ENCODE results near the gene SET.

The SET gene

GRCh38 chr9:128714586-128715435, 25.8 kb downstream of the SET start:
- Histone ChIP-seq H3K18ac (ENCODE audit: low read depth in 1 of 2, low read length in 2 of 2) (no peak overlapping the region), H2AFZ (ENCODE audit: low read depth, low read length) (no peak overlapping the region), H3K4ac (ENCODE audit: low read depth in 1 of 2, low read length in 2 of 2) (no peak overlapping the region), H3K79me1 (replicated peaks; ENCODE audit: low read length, poor library complexity, severe bottlenecking) (no peaks in the 10 kb centered on the region), H3K27me3 (ENCODE audit: control insufficient read depth in 1 of 2, insufficient read depth in 1 of 2, low read length in 2 of 2) (no peaks in the 10 kb centered on the region), H2AK5ac (ENCODE audit: low read length, severe bottlenecking) (no peak overlapping the region), H3K4me2 (ENCODE audit: low read length, poor library complexity, severe bottlenecking) (no peak overlapping the region), H2BK15ac (ENCODE audit: low read depth, poor library complexity, severe bottlenecking) (no peak overlapping the region), H3K23ac (ENCODE audit: low read length in 2 of 2) (no peak overlapping the region), H2BK120ac (ENCODE audit: low read depth, low read length) (no peak overlapping the region), H3K27ac (ENCODE audit: low read length, poor library complexity, severe bottlenecking) (no peak overlapping the region), H3K4me3 (ENCODE audit: insufficient read depth in 1 of 2, low read depth in 1 of 2, low read length in 2 of 2) (no peak overlapping the region), H3K36me3 (ENCODE audit: control insufficient read depth in 1 of 2, insufficient read depth in 2 of 2, low read depth in 1 of 2, low read length in 2 of 2) (peaks cover 0 to 26% of the 10 kb centered on the region in 2 experiments), H3K9me3 (ENCODE audit: control insufficient read depth, low read length) (no peaks in the 10 kb centered on the region), H3K9ac (ENCODE audit: low read length) (no peak overlapping the region), H4K91ac (ENCODE audit: low read length) (no peak overlapping the region), H3K14ac (ENCODE audit: low read length in 2 of 2) (no peak overlapping the region), H3K4me1 (ENCODE audit: control insufficient read depth, insufficient read depth, low read depth, low read length) (no peaks in the 10 kb centered on the region), H2BK5ac (ENCODE audit: low read depth, low read length, poor library complexity, severe bottlenecking) (no peak overlapping the region), H2BK12ac (ENCODE audit: low read length in 2 of 2) (no peak overlapping the region), H4K8ac (ENCODE audit: low read length) (no peak overlapping the region)
- WGBS, result 91% methylated on average over 24 of the region's 24 CpGs
- no peak for DNase-seq

DNA sequence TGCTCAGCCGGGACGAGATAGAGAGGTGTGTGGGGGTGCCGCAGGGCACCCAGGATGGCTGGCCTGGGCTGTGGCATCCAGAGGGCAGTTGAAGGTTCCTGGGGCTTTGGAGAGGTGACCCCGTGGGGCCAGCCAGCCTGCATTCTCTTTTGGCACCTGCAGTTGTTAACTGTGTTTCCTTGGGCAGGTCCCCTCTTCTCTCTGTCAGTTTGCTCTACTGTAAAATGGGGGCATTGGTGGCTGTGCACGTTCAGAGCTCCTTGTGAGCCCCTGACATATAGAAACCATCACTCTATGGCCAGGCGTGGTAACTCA, 26.4 kb downstream of the SET start:
- H3K14ac ChIP-seq (ENCODE audit: low read length in 2 of 2), result no peak overlapping the region
- H2BK120ac ChIP-seq (ENCODE audit: low read depth, low read length), result no peak overlapping the region
- H4K91ac ChIP-seq (ENCODE audit: low read length), result no peak overlapping the region
- no peak overlapping the region for H3K18ac ChIP-seq (ENCODE audit: low read depth in 1 of 2, low read length in 2 of 2)
- H3K27me3 ChIP-seq (ENCODE audit: control insufficient read depth in 1 of 2, insufficient read depth in 1 of 2, low read length in 2 of 2), result no peaks in the 10 kb centered on the region
- H3K4me1 ChIP-seq (ENCODE audit: control insufficient read depth, insufficient read depth, low read depth, low read length), result peaks cover 2% of the 10 kb centered on the region
- peaks cover 0 to 32% of the 10 kb centered on the region in 2 experiments for H3K36me3 ChIP-seq (ENCODE audit: control insufficient read depth in 1 of 2, insufficient read depth in 2 of 2, low read depth in 1 of 2, low read length in 2 of 2)
- H2BK5ac ChIP-seq (ENCODE audit: low read depth, low read length, poor library complexity, severe bottlenecking), result no peak overlapping the region
- DNase-seq, result no peak
- H3K9ac ChIP-seq (ENCODE audit: low read length), result no peak overlapping the region
- H2BK12ac ChIP-seq (ENCODE audit: low read length in 2 of 2), result no peak overlapping the region
- no peaks in the 10 kb centered on the region for H3K79me1 ChIP-seq (replicated peaks; ENCODE audit: low read length, poor library complexity, severe bottlenecking)
- no peaks in the 10 kb centered on the region for H3K9me3 ChIP-seq (ENCODE audit: control insufficient read depth, low read length)
- no peak overlapping the region for H3K4me2 ChIP-seq (ENCODE audit: low read length, poor library complexity, severe bottlenecking)
- H3K23ac ChIP-seq (ENCODE audit: low read length in 2 of 2), result no peak overlapping the region
- 94% methylated on average over 6 of the region's 6 CpGs for WGBS
- no peak overlapping the region for H2AK5ac ChIP-seq (ENCODE audit: low read length, severe bottlenecking)
- no peak overlapping the region for H2AFZ ChIP-seq (ENCODE audit: low read depth, low read length)
- H4K8ac ChIP-seq (ENCODE audit: low read length), result no peak overlapping the region
- H3K27ac ChIP-seq (ENCODE audit: low read length, poor library complexity, severe bottlenecking), result no peak overlapping the region
- no peak overlapping the region for H2BK15ac ChIP-seq (ENCODE audit: low read depth, poor library complexity, severe bottlenecking)
- H3K4ac ChIP-seq (ENCODE audit: low read depth in 1 of 2, low read length in 2 of 2), result no peak overlapping the region
- no peak overlapping the region for H3K4me3 ChIP-seq (ENCODE audit: insufficient read depth in 1 of 2, low read depth in 1 of 2, low read length in 2 of 2)

GRCh38 chr9:128716581-128717254, 27.7 kb downstream of the SET start:
- Histone ChIP-seq H4K91ac (ENCODE audit: low read length) (no peak overlapping the region), H2BK5ac (ENCODE audit: low read depth, low read length, poor library complexity, severe bottlenecking) (no peak overlapping the region), H3K9ac (ENCODE audit: low read length) (no peak overlapping the region), H3K14ac (ENCODE audit: low read length in 2 of 2) (no peak overlapping the region), H3K4me2 (ENCODE audit: low read length, poor library complexity, severe bottlenecking) (no peak overlapping the region), H4K8ac (ENCODE audit: low read length) (no peak overlapping the region), H2AK5ac (ENCODE audit: low read length, severe bottlenecking) (no peak overlapping the region), H3K9me3 (ENCODE audit: control insufficient read depth, low read length) (no peaks in the 10 kb centered on the region), H3K4me3 (ENCODE audit: insufficient read depth in 1 of 2, low read depth in 1 of 2, low read length in 2 of 2) (no peak overlapping the region), H3K27me3 (ENCODE audit: control insufficient read depth in 1 of 2, insufficient read depth in 1 of 2, low read length in 2 of 2) (no peaks in the 10 kb centered on the region), H2BK15ac (ENCODE audit: low read depth, poor library complexity, severe bottlenecking) (no peak overlapping the region), H3K27ac (ENCODE audit: low read length, poor library complexity, severe bottlenecking) (no peak overlapping the region), H2AFZ (ENCODE audit: low read depth, low read length) (no peak overlapping the region), H2BK120ac (ENCODE audit: low read depth, low read length) (no peak overlapping the region), H3K4me1 (ENCODE audit: control insufficient read depth, insufficient read depth, low read depth, low read length) (peaks cover 4% of the 10 kb centered on the region), H3K18ac (ENCODE audit: low read depth in 1 of 2, low read length in 2 of 2) (no peak overlapping the region), H3K36me3 (ENCODE audit: control insufficient read depth in 1 of 2, insufficient read depth in 2 of 2, low read depth in 1 of 2, low read length in 2 of 2) (peaks cover 5 to 45% of the 10 kb centered on the region in 2 experiments), H2BK12ac (ENCODE audit: low read length in 2 of 2) (no peak overlapping the region), H3K79me1 (replicated peaks; ENCODE audit: low read length, poor library complexity, severe bottlenecking) (no peaks in the 10 kb centered on the region), H3K4ac (ENCODE audit: low read depth in 1 of 2, low read length in 2 of 2) (no peak overlapping the region), H3K23ac (ENCODE audit: low read length in 2 of 2) (no peak overlapping the region)
- WGBS, result 100% methylated on average over 5 of the region's 7 CpGs
- DNase-seq, result no peak

DNA sequence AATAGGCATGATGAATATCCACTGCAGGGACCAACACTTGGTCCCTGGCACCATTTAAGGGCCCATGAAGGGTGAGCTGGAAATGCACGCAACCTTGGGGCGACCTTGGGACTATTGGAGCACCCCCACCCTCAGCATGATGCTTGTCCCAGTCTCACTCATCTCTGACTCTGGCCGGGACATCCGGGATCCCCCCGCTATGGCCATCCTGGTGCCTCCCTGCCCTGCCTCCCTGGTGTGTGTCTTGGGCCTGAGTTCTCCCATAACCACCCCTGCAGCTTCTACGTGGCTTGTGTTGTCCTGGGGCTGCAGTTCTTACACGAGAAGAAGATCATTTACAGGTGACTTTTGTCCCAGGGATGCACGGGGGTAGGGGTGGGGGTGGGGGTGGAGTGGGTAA, 29.0 kb downstream of the SET start:
- Histone ChIP-seq H3K4me3 (ENCODE audit: insufficient read depth in 1 of 2, low read depth in 1 of 2, low read length in 2 of 2) (no peak overlapping the region), H2AFZ (ENCODE audit: low read depth, low read length) (no peak overlapping the region), H2BK5ac (ENCODE audit: low read depth, low read length, poor library complexity, severe bottlenecking) (no peak overlapping the region), H2BK15ac (ENCODE audit: low read depth, poor library complexity, severe bottlenecking) (no peak overlapping the region), H4K91ac (ENCODE audit: low read length) (no peak overlapping the region), H3K4me1 (ENCODE audit: control insufficient read depth, insufficient read depth, low read depth, low read length) (peaks cover 7% of the 10 kb centered on the region), H3K18ac (ENCODE audit: low read depth in 1 of 2, low read length in 2 of 2) (no peak overlapping the region), H2BK120ac (ENCODE audit: low read depth, low read length) (no peak overlapping the region), H3K36me3 (ENCODE audit: control insufficient read depth in 1 of 2, insufficient read depth in 2 of 2, low read depth in 1 of 2, low read length in 2 of 2) (peaks cover 5 to 45% of the 10 kb centered on the region in 2 experiments), H3K79me1 (replicated peaks; ENCODE audit: low read length, poor library complexity, severe bottlenecking) (no peaks in the 10 kb centered on the region), H3K9ac (ENCODE audit: low read length) (no peak overlapping the region), H3K4ac (ENCODE audit: low read depth in 1 of 2, low read length in 2 of 2) (no peak overlapping the region), H3K27me3 (ENCODE audit: control insufficient read depth in 1 of 2, insufficient read depth in 1 of 2, low read length in 2 of 2) (no peaks in the 10 kb centered on the region), H2AK5ac (ENCODE audit: low read length, severe bottlenecking) (no peak overlapping the region), H4K8ac (ENCODE audit: low read length) (no peak overlapping the region), H2BK12ac (ENCODE audit: low read length in 2 of 2) (no peak overlapping the region), H3K14ac (ENCODE audit: low read length in 2 of 2) (no peak overlapping the region), H3K9me3 (ENCODE audit: control insufficient read depth, low read length) (no peaks in the 10 kb centered on the region), H3K23ac (ENCODE audit: low read length in 2 of 2) (no peak overlapping the region), H3K27ac (ENCODE audit: low read length, poor library complexity, severe bottlenecking) (no peak overlapping the region), H3K4me2 (ENCODE audit: low read length, poor library complexity, severe bottlenecking) (no peak overlapping the region)
- no peak for DNase-seq
- WGBS, result 93% methylated on average over 7 of the region's 8 CpGs

Data from mesenchymal stem cell (in vitro differentiated cells and primary cell).